HS-5 (cell line): ENCODE measurements around the gene TUFT1.

Source experiments
- DNase-seq: peaks from one replicate; pipeline ENCODE4 v3.0.0-alpha.2; 2012; ENCODE audit warnings: low read depth

Gene TUFT1

GRCh38 chr1:151539321-151540020 is 638 bp upstream of the TUFT1 start:
- DNase-seq: peak; percentile 73

- DNase-seq: no peak
These were observed 871 bp downstream of the TUFT1 start for GRCh38 chr1:151540982-151541377.

GRCh38 chr1:151541752-151542151 is 1.6 kb downstream of the TUFT1 start:
- no peak for DNase-seq

GRCh38 chr1:151542710-151543129 is 2.6 kb downstream of the TUFT1 start:
- DNase-seq: peak; percentile 93

GRCh38 chr1:151545542-151545941 is 5.4 kb downstream of the TUFT1 start:
- DNase-seq: no peak

- no peak for DNase-seq
These were observed 6.2 kb downstream of the TUFT1 start for GRCh38 chr1:151546011-151546925.

- peak; percentile 98 for DNase-seq
These were observed 7.2 kb downstream of the TUFT1 start for GRCh38 chr1:151547119-151547899.

- DNase-seq: no peak
These were observed 7.8 kb downstream of the TUFT1 start for GRCh38 chr1:151547900-151548230.

- no peak for DNase-seq
These were observed 9.1 kb downstream of the TUFT1 start for GRCh38 chr1:151549199-151549598.

GRCh38 chr1:151553659-151554058 is 13.6 kb downstream of the TUFT1 start:
- peak; percentile 68 for DNase-seq

GRCh38 chr1:151556052-151556451 is 15.9 kb downstream of the TUFT1 start:
- DNase-seq: no peak

GRCh38 chr1:151562661-151563060 is 22.6 kb downstream of the TUFT1 start:
- DNase-seq: no peak

- DNase-seq: no peak
These were observed 23.3 kb downstream of the TUFT1 start for GRCh38 chr1:151563376-151563775.

GRCh38 chr1:151565502-151566189 is 25.5 kb downstream of the TUFT1 start:
- DNase-seq: no peak

- DNase-seq: no peak
These were observed 28.5 kb downstream of the TUFT1 start for GRCh38 chr1:151568626-151569088.

GRCh38 chr1:151570819-151571218 is 30.7 kb downstream of the TUFT1 start:
- no peak for DNase-seq

GRCh38 chr1:151574575-151575529 is 34.7 kb downstream of the TUFT1 start:
- peak; percentile 78 for DNase-seq

GRCh38 chr1:151577173-151577572 is 37.1 kb downstream of the TUFT1 start:
- DNase-seq: no peak

- no peak for DNase-seq
These were observed 38.8 kb downstream of the TUFT1 start for GRCh38 chr1:151578941-151579340.

GRCh38 chr1:151579436-151580225 is 39.5 kb downstream of the TUFT1 start:
- peak; percentile 18 for DNase-seq
